Left lobe of liver (tissue), 2 donors: ENCODE measurements around the gene CAPS. TPM values are rescaled to one million over a fixed set of nuclear protein-coding genes. Genes with fewer than 3 reads are reported as not detected.
"Not testable (repeated sequence)": the region's sequence is repeated elsewhere in the genome, so short reads cannot be mapped to it uniquely, and the experiment has no call there.

Experiments used
- ATAC-seq: fragments of 200-7000 bp; cut with Tn5 transposase; one replicate; pipeline ENCODE4 v1.9.1; 2020; ENCODE audit warnings: mild to moderate bottlenecking, moderate library complexity
- DNase-seq: peaks from one replicate; pipeline ENCODE4 v3.0.0-alpha.2; 2020; ENCODE audit warnings: low spot score
- total RNA-seq: library from RNA; stranded (reverse); gene quantifications from one replicate; pipeline ENCODE4 v1.2.1, GENCODE V29; 2021
- donor health status: DM: no; HTN: no; CAD: no; lungs with moderate emphysema.
- donor health status: DM: no; HTN: yes; CAD: no.

The CAPS gene
- 11.5 TPM for total RNA-seq

DNA sequence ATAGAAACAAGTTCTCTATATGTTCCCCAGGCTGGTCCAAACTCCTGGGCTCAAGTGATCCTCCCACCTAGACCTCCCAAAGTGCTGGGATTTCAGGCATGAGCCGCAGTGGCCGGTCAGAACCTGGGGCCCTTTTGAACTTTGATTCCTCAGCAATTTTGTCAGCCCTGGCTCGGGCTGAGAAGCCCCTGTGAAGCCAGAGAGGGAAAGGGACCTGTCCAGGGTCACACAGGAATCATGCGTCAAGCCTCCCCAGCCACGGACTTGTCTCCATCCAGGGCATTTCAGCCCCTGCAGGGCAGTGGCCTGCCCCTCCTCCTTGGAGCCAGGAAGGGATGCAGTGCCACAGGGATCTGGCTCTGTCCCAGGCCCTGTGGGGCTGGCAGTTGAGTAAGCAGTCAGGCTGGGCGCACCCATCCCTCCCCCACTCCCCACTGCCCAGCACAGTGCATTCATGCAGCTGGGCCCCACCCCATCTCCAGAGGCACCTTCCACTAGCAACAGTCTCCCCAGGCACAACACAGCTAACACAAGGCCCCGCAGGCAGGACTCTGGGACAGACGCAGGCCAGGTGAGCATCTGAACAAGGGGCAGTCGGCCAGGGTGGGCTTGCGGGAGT, at the start of gene CAPS:
Gene CAPS (plus strand): TSS at position 516 of the 619 bp plus-strand sequence. CDS start 153 bp downstream, outside the sequence.
- ATAC-seq = peak; percentile 68
- no peak for DNase-seq

DNA sequence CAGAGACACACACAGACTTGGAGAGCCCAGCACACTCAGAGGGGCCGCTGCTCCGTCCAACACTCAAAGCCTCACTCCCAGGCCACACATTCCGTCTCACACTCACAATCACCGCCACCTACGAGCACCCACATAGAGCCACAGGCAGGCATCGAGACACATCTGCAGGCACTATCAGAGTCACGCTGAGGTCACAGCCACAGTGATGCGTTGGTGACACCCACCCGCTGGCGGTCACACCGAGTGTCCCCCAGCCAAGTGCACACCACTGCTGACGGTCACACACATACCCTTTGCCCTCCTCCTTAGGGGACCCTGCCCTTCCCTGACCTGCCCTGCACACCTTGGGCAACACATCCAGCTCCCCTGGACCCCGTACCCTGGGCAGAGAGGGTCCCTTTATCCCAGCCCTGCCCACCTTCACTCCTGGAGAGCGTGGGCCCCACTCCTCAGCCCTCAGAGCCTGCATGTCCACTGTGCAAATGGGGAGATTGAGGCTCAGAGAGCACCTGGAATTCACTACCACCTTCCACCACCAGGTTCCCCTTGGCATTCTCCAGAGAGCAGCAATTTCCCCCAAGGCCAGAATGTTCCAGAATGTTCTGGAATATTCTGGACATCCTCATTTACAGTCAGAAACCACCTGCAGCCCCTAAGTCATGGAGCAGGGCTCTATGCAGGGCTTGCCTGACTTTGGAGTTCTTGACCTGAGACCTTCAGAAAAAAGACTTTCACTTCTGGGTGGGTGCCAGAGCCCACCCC, 49.1 kb upstream of the CAPS start:
- DNase-seq (no peak), ATAC-seq (no peak)

DNA sequence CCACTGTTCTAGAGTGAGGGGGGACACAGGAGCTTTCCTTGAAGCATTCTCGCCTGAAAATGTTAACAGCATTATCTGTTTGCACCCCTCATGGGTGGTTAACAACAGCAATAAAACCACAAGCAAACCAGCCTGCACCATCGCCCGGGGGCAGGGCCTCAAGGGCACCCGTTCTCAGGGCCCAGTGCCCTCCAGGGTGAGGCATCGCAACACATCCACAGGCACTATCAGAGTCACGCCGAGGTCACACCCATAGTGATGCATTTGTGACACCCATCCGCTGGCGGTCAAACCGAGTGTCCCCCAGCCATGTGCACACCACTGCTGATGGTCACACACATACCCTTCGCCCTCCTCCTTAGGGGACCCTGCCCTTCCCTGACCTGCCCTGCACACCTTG, 48.3 kb upstream of the CAPS start:
- DNase-seq (no peak), ATAC-seq (no peak)

DNA sequence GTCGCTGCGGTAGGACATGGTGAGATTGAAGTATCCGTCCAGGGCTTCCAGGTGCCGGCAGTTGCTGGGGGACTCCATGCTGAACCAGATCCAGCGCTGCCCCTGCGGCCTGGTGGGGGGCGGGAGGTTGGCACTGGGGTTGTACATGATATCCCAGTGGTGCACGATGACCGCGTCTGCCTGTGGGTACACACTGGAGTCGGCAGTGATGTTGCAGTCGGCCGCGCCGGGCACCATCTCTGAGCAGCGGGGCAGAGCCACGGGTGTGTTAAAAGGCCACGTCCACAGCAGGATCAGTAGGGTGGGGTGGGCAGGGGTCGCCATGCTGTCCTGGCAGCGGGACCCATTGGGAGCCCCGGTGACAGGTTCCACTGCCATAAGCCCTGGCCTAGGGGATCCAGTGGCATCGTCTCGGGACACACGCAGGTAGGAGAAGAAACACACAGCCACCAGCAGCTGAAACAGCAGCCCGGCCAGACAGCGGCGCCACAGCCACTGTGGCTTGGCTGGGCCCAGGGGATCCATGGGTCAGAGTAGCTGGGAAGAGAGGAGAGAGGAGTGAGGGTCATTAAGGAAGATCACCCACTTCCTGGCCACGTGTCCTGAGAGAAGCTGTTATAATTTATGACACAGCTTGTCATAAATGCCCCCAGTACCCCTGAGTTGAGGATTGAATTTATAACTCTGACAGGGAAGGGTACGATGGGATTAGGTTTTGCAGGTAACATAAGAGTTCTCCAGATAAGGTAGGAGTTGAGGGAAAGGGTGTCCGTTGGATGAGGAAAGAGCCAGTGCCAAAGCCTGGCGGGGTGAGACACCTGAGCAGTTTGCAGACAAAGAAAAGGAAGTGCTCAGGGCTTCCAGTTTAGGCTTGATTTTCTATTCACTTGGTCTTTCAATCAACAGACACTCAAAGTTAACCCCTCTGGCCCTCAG, 46.6 kb upstream of the CAPS start:
- no peak for ATAC-seq

DNA sequence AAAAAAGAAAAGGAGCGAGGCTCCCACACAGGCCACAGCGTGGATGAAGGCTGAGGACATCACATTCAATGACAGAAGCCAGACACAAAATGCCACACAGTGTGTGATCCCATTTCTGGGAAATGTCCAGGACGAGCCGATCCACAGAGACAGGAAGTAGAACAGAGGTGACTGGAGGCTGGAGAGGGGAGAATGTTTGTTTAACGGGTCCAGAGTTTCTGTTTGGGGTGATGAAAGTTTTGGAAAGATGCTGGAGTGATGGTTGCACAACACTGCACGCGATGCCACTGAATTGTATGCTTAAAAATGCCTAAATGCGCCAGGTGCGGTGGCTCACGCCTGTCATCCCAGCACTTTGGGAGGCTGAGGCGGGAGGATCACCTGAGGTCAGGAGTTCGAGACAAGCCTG, 43.1 kb upstream of the CAPS start:
- peak; percentile 91 for DNase-seq
- peak; percentile 80 for ATAC-seq

More for the DNA sequence above, 46.6 kb upstream of the CAPS start:
- DNase-seq = no peak

DNA sequence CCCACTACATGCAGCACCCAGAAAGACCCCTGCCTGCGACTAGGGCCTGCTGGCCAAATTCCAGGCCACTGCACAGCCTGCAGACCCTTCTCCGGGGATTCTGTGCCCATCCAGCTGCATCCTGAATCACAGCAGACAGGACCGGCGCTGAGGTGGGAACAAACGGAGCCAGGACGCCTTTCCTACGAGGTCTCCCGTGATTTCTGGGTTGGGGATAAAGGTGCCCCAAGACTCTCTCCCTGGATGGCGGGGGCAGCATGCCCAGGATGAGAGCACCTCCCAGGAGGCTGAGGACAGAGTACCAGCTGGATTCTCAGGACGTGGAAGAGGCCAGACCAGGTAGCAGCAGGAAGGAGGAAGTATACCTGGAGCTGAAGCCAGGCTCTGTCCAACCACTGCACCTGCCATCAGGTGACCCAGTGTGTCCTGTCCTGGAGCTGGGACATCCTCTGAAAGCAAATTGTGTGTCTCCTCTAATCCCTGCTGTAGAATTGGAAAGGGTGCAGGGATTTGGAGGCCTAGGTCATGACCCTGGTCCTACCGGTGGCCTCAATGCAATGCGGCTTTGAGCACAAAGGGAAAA, 40.3 kb upstream of the CAPS start:
- ATAC-seq = peak; percentile 3
- DNase-seq = no peak

DNA sequence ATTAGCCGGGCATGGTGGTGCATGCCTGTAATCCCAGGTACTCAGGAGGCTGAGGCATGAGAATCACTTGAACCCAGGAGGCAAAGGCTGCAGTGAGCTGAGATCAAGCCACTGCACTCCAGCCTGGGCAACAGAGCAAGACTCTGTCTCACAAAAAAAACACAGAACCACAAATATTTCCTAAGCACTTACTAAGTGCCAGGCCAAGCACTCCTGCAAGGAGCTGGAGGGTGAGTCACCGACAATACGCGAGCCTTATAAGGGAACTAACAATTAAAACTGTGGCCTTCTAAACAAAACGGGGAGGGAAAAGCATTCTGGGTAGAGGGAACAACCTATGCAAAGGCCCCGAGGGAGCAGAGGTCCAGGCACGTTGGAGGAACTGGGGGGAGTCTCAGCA, 39.6 kb upstream of the CAPS start:
- ATAC-seq, DNase-seq: not testable (repeated sequence)

DNA sequence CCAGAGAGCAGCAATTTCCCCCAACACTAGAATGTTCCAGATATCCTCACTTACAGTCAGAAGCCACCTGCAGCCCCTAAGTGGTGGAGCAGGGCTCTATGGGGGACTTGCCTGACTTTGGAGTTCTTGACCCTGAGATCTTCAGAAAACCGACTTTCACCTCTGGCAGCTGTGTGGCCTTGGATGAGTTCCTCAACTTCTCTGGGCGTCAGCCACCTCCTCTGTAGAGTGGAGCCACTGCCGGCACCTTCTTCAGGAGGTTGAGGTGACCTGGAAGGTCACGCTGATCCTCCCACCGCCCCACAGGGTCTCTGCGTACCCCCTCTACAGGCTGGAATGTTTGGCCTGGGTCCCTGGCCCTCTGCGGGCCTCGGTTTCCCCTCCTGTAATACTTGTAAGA, 36.6 kb upstream of the CAPS start:
- DNase-seq = no peak

DNA sequence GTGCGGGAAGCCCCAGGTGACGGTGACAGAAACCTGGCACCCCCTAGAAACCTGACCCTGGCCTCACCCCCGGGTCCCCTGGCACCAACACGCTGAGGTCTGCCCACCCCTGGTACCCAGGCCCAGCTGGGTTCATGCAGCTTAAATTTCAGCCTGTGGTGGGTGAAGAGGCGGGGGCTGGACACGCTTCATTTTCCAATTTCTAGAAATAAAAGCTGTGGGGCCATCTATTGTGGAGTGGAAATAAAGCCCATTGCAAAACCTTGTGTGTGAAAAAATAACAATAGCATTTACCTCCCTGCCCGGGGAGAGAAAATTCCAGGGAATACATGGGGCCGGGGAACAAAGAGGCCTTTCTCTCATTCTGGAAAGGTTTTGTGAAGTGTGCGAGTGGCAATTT, 36.2 kb upstream of the CAPS start:
- ATAC-seq = no peak

More for the DNA sequence above, 36.6 kb upstream of the CAPS start:
- no peak for ATAC-seq

DNA sequence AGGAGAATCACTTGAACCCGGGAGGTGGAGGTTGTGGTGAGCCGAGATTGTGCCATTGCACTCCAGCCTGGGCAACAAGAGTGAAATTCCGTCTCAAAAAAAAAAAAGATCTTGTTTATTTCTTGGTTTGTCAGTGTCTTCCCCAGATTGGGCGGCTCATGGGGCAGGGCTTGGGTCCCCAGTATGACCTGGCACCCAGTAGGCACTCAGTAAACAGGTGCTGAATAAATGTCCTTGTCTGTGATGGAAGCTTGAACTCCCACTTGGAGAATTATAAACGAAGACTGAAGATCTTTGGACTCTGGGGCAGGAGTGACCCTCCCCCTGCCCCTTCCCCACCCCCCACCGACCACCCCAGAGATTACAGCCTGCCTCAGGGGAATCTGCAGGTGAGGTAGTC, 33.9 kb upstream of the CAPS start:
- DNase-seq (no peak), ATAC-seq (peak; percentile 39)

More for the DNA sequence above, 36.2 kb upstream of the CAPS start:
- DNase-seq = no peak

DNA sequence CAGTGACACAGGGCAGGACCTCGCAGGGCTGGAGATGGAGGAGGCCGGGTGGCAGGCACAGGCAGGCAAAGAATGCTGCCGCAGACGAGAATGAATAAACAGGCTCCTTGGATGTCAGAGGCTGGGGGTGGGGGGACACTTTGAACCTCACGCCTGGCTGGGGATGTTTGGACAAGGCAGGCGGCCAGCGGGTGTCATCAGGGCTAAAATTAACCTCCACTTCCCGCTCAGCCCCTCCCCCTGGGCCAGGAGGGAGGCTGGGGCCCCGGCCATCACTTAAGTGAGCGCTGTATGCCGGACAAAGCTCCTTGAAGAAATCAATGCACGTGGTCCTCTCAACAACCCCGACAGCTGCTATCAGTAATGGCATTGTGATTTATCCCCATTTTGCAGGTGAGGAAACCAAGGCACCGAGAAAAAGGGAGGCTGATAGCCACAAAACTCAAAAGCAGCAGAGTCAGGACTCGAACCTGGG, 33.4 kb upstream of the CAPS start:
- ATAC-seq (peak; percentile 84), DNase-seq (peak; percentile 84)

DNA sequence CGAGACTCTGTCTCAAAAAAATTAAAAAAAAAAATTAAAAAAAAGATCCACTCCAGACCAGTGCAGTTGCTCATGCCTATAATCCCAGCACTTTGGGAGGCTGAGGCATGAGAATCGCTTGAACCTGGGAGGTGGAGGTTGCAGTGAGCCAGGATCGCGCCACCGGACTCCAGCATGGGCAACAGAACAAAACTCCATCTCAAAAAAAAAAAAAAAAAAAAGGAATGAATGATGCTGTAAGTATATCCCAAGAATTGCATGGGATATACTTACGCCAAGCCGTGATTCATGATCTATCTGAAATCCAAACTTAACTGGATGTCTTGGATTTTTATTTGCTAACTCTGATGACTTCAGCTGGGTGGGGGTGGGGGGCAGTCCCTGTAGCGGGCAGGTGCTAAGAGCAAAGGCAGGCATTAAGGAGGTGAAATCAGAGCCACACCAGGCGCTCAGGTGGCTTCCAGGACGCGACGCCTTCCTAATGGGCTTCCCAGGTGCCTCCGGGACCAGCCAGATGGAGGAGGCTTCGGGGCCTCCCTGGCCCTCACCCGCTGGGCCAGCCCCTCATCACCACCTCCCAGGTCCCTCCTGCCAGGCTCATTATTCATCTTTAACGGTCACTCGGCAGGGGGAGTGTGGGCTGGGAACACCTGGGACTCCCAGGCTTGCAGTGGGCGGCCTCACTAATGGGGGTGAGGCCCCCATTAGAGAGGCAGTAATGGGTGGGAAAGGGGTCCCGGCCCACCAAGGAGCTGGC, 32.3 kb upstream of the CAPS start:
- ATAC-seq (no peak), DNase-seq (no peak)

DNA sequence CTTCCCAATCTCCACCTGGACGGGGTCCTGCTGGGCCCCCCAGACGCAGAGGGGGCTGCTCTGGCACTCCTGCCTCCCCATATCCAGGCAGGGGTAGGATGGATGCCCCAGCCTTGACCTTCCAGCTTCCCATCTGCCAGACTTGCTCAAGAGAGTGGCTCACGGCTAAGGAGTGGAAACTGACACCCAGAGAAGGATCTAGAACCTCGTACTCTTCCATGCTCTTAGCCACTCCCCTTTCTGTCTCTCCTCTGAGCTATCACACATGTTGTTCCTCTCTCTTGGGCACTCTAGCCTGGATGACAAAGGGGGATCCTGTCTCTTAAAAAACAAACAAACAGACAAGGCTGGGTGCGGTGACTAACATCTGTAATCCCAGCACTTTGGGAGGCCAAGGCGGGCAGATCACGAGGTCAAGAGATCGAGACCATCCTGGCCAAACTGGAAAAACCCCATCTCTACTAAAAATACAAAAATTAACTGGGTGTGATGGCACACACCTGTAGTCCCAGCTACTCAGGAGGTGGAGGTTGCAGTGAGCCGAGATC, 31.6 kb upstream of the CAPS start:
- DNase-seq (no peak), ATAC-seq (no peak)

DNA sequence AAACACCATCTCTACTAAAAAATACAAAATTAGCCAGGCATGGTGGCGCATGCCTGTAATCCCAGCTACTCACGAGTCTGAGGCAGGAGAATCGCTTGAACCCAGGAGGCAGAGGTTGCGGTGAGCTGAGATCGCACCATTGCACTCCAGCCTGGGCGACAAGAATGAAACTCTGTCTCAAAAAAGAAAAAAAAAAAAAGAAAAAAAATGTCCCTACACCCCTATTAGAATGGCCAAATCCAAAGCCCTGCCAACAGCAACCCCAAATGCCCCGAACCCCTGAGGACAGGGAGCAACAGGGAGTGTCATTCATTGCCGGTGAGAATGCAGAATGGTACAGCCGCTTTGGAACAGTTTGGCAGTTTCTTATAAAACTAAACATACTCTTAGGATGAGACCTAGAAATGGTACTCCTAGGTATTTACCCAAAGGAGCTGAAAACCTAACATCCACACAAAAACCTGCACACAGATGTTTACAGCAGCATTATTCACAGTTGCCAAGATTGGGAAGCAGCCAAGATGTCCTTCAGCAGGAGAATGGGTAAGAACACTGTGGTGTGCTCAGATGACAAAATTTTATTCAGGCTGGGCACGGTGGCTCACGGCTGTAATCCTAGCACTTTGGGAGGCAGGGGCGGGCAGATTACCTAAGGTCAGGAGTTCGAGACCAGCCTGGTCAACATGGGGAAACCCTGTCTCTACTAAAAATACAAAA, 30.7 kb upstream of the CAPS start:
- DNase-seq = not testable (repeated sequence)
- peak; percentile 58 for ATAC-seq

DNA sequence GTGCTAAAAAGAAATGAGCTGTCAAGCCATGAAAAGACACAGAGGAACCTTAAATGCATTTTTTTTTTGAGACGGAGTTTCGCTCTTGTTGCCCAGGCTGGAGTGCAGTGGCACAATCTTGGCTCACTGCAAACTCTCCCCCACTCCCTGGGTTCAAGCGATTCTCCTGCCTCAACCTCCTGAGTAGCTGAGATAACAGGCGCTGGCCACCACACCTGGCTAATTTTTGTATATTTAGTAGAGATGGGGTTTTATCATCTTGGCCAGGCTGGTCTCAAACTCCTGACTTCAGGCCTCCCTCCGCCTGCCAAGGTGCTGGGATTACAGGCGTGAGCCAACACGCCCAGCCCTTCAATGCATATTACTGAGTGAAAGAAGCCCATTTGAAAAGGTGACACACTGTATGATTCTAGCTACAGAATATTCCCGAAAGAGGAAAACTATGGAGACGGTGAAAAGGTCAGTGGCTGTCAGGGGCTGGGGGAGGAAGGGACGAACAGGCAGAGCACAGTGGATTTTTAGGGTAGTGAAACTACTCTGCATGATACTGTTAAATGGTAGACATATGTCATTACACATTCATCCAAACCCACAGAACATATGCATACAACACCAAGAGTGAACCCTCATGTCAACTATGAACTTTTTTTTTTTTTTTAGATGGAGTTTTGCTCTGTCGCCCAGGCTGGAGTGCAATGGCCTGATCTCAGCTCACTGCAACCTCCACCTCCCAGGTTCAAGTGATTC, 29.8 kb upstream of the CAPS start:
- not testable (repeated sequence) for DNase-seq, ATAC-seq

DNA sequence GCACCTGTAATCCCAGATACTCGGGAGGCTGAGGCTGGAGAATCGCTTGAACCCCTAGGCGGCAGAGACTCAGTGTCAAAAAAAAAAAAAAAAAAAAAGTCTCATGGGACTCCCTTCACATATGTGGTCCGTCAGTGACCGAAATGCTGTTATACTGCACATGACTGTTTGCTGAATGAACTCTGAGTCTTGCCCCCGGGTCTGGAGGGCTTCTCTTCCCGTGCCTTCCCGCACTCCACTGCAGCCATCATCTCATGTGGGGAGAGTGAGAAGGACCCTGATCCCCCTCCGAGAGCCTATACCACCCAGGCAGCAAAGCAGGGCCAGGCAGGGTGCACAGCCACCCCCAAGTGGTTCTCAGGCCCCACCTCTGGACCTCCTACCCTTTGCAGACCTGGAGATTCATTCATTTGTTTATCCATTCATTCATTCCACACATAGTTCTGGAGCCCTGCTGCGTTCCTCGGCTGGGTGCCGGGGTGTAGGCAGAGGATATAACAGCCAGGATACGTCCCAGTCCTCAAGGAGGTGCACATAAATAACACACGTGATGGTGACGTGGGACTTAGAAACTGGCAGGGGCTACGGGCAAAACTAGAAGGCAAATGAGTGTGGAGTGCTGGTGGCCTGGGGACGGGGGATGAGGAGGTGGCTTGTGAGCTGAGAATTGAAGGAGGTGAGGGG, 24.6 kb upstream of the CAPS start:
- no peak for DNase-seq
- ATAC-seq = no peak

DNA sequence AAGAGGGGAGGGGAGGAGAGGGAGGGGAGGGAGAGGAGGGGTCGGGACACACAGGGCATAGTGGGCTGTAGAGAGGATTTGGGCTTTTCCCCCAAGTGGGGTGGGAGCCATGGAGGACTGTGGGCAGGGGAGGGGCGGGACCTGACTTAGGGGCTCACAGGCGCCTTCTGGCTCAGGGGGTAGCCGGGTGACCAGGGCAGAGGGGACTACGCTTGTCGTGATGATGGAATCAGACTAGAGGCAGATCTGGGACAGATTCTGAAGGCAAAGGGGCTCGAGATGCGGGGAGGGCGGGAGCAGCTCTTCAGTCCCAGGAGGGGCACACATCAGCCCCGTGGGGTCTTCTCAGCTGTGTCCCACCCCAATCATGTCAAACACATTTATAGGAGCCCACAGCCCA, 24.0 kb upstream of the CAPS start:
- ATAC-seq (no peak), DNase-seq (no peak)

DNA sequence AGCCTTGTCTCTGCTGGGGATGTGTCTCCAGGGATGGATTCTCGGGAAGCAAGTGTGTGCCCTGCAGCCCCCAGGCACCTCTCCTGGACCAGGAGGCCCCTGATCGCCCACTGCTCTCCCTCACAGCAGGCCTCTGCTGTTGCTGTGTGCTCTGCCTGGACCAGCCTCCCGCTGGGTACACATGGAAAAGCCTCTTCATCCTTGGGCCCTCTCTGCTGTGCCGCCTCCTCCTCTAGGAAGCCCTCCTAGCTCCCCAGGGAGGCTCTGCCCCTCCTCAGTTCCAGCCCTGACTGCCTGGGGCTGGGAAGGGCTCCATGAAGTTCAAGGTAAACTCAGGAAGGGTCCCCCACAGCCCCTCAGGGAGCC, 22.5 kb upstream of the CAPS start:
- no peak for ATAC-seq
- DNase-seq = no peak
